ENCODE data around the gene GJA9. TPM values are rescaled to one million over a fixed set of nuclear protein-coding genes. Genes with fewer than 3 reads are reported as not detected.
"Not testable (repeated sequence)": the region's sequence is repeated elsewhere in the genome, so short reads cannot be mapped to it uniquely, and the experiment has no call there.

GJA9 gene
- total RNA-seq, 1 experiment from 2014 or later: not detected

DNA sequence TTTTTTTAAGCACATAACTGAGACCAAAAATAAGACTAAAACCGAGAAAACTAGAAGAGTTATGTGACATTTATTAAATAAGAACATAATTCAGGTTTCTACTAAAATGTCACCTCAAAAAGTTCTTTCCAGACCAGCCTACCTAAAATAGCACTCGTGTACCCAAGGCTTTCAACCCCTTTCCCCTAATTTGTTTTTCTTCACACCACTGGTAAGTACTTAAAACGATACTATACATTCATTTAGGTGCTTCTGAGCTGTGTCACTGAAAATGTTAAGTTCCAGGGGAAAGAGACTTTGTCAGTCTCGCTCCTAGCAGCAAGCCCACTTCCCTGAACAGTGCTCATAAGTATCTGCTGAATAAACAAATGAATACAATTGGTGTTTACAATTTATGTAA, 28.6 kb downstream of the GJA9 start:
- Histone ChIP-seq H3K4me3 (ENCODE audit: low read length) (no peak overlapping the region), H3K27me3 (ENCODE audit: low read length) (no peaks in the 10 kb centered on the region), H3K27ac (ENCODE audit: low read length) (no peak overlapping the region), H3K4me2 (ENCODE audit: low read length) (no peak overlapping the region), H3K36me3 (ENCODE audit: low read depth, low read length) (peaks cover 26% of the 10 kb centered on the region), H3K79me2 (ENCODE audit: low read length) (peaks cover 8% of the 10 kb centered on the region), H4K20me1 (ENCODE audit: low read length) (peaks cover 4% of the 10 kb centered on the region; the same call in 1 of the 2 replicates), H3K9me3 (ENCODE audit: low read length) (no peaks in the 10 kb centered on the region), H3K9ac (ENCODE audit: low read length) (no peak overlapping the region), H2AFZ (ENCODE audit: low read length) (no peak overlapping the region), H3F3A (ENCODE audit: low read length, unreplicated experiment) (no peaks in the 10 kb centered on the region), H3K9me2 (replicated peaks; ENCODE audit: low read length) (no peaks in the 10 kb centered on the region), H3K4me1 (ENCODE audit: insufficient read depth, low read length) (peaks cover 2% of the 10 kb centered on the region)
- intact Hi-C loops (cut with micrococcal nuclease): no loop called here
- TF ChIP-seq EZH2phosphoT487 (IDR thresholded peaks at IDR 0.05; ENCODE audit: borderline replicate concordance, low read length) (no peak), EZH2 (IDR thresholded peaks at IDR 0.05; ENCODE audit: low read length, unreplicated experiment) (no peak)
- TF ChIP-seq, protein P1, sequence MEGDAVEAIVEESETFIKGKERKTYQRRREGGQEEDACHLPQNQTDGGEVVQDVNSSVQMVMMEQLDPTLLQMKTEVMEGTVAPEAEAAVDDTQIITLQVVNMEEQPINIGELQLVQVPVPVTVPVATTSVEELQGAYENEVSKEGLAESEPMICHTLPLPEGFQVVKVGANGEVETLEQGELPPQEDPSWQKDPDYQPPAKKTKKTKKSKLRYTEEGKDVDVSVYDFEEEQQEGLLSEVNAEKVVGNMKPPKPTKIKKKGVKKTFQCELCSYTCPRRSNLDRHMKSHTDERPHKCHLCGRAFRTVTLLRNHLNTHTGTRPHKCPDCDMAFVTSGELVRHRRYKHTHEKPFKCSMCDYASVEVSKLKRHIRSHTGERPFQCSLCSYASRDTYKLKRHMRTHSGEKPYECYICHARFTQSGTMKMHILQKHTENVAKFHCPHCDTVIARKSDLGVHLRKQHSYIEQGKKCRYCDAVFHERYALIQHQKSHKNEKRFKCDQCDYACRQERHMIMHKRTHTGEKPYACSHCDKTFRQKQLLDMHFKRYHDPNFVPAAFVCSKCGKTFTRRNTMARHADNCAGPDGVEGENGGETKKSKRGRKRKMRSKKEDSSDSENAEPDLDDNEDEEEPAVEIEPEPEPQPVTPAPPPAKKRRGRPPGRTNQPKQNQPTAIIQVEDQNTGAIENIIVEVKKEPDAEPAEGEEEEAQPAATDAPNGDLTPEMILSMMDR (conservative IDR thresholded peaks at IDR 0.05; ENCODE audit: low read depth, low read length): no peak
- no TSS peak for BruUV-seq (replicated peaks)
- POLR2A ChIA-PET (ENCODE audit: unreplicated experiment): no interaction called here
- CTCF ChIA-PET: no interaction called here
- no peak for DNase-seq
- no peak for ATAC-seq

DNA sequence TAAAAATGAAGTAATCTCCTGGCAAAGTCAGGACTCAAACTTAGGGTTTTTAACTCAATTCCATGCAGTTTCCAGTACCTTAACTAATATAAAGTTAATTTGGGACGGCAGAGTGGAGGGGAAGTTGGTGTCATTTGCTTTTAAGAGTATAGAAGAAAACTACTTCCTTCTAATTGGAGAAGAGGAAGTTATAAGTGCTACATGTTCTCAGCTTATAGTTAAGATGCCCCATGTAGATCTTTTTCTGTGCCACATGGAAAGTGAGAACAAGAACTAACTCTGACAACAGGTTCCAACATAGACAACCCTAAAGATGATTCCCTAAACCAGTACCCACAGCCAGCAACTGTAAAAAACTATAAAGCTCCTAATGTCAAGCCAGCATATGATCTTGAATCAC, 33.3 kb downstream of the GJA9 start:
- Histone ChIP-seq H3K36me3 (ENCODE audit: low read depth, low read length) (peaks cover 23% of the 10 kb centered on the region), H4K20me1 (ENCODE audit: low read length) (no peaks in the 10 kb centered on the region), H3K4me2 (ENCODE audit: low read length) (no peak overlapping the region), H3K27ac (ENCODE audit: low read length) (no peak overlapping the region), H3K79me2 (ENCODE audit: low read length) (no peaks in the 10 kb centered on the region), H3K9me3 (ENCODE audit: low read length) (no peaks in the 10 kb centered on the region), H3F3A (ENCODE audit: low read length, unreplicated experiment) (no peaks in the 10 kb centered on the region), H3K4me1 (ENCODE audit: insufficient read depth, low read length) (no peaks in the 10 kb centered on the region), H3K4me3 (ENCODE audit: low read length) (no peak overlapping the region), H3K9me2 (replicated peaks; ENCODE audit: low read length) (no peaks in the 10 kb centered on the region), H3K27me3 (ENCODE audit: low read length) (no peaks in the 10 kb centered on the region), H2AFZ (ENCODE audit: low read length) (no peak overlapping the region), H3K9ac (ENCODE audit: low read length) (no peak overlapping the region)
- CTCF ChIA-PET: no interaction called here
- TF ChIP-seq, protein P1 (conservative IDR thresholded peaks at IDR 0.05; ENCODE audit: low read depth, low read length): no peak
- no peak for TF ChIP-seq EZH2phosphoT487 (IDR thresholded peaks at IDR 0.05; ENCODE audit: borderline replicate concordance, low read length)
- no peak for TF ChIP-seq EZH2 (IDR thresholded peaks at IDR 0.05; ENCODE audit: low read length, unreplicated experiment)
- intact Hi-C loops (cut with micrococcal nuclease): no loop called here
- no peak for ATAC-seq
- no peak for DNase-seq
- POLR2A ChIA-PET (ENCODE audit: unreplicated experiment): no interaction called here
- no TSS peak for BruUV-seq (replicated peaks)

DNA sequence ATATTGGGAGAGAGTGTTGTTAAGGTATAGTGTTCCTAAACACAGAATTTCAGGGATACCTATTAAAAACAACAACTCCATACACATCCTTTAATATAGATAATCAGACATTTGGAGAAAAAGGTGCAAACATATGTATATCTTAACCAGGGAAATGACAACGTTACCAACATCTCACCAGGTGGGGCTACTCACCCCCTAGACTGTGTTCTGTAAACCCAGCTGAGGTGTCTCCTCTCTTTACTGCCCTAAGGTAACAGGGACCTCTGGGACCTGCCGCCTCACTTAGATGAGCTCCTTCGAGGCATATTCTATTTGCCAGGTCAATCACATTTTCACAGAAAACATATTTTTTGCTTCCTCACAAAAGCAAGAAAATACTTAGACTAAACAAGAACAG, 35.2 kb downstream of the GJA9 start:
- intact Hi-C loops (cut with micrococcal nuclease): no loop called here
- BruUV-seq (replicated peaks): no TSS peak
- H3K9me3 ChIP-seq (ENCODE audit: low read length): no peaks in the 10 kb centered on the region
- no peak overlapping the region for H3K4me2 ChIP-seq (ENCODE audit: low read length)
- no peaks in the 10 kb centered on the region for H3K27me3 ChIP-seq (ENCODE audit: low read length)
- H3F3A ChIP-seq (ENCODE audit: low read length, unreplicated experiment): no peaks in the 10 kb centered on the region
- H3K79me2 ChIP-seq (ENCODE audit: low read length): no peaks in the 10 kb centered on the region
- H3K4me3 ChIP-seq (ENCODE audit: low read length): no peak overlapping the region
- H3K27ac ChIP-seq (ENCODE audit: low read length): no peak overlapping the region
- no peak for TF ChIP-seq EZH2 (IDR thresholded peaks at IDR 0.05; ENCODE audit: low read length, unreplicated experiment)
- TF ChIP-seq EZH2phosphoT487 (IDR thresholded peaks at IDR 0.05; ENCODE audit: borderline replicate concordance, low read length): no peak
- TF ChIP-seq, protein P1 (conservative IDR thresholded peaks at IDR 0.05; ENCODE audit: low read depth, low read length): no peak; the same call in 1 of the 2 replicates
- no peaks in the 10 kb centered on the region for H4K20me1 ChIP-seq (ENCODE audit: low read length)
- peaks cover 12% of the 10 kb centered on the region; the same call in 1 of the 2 replicates for H3K36me3 ChIP-seq (ENCODE audit: low read depth, low read length)
- ChIA-PET POLR2A (ENCODE audit: unreplicated experiment) (interaction anchor here (0.7 kb wide), 1 partner anchor 21 kb away, joined by 6 read pairs; no protein-coding TSS in a partner anchor), CTCF (no interaction called here)
- H3K9me2 ChIP-seq (replicated peaks; ENCODE audit: low read length): no peaks in the 10 kb centered on the region
- H3K4me1 ChIP-seq (ENCODE audit: insufficient read depth, low read length): no peaks in the 10 kb centered on the region
- ATAC-seq: no peak
- DNase-seq: no peak
- H3K9ac ChIP-seq (ENCODE audit: low read length): no peak overlapping the region
- H2AFZ ChIP-seq (ENCODE audit: low read length): no peak overlapping the region

DNA sequence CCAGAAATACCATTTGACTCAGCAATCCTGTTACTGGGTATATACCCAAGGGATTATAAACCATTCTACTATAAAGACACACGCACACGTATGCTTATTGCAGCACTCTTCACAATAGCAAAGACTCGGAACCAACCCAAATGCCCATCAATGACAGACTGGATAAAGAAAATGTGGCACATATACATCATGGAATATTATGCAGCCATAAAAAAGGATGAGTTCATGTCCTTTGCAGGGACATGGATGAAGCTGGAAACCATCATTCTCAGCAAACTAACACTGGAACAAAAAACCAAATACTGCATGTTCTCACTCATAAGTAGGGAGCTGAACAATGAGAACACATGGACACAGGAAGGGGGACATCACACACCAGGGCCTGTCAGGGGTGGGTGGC, 36.3 kb downstream of the GJA9 start:
- H3K4me1 ChIP-seq (ENCODE audit: insufficient read depth, low read length); H3K4me2 ChIP-seq (ENCODE audit: low read length); CTCF ChIA-PET; H3K9me2 ChIP-seq (replicated peaks; ENCODE audit: low read length); H3K79me2 ChIP-seq (ENCODE audit: low read length); H4K20me1 ChIP-seq (ENCODE audit: low read length); H3K9ac ChIP-seq (ENCODE audit: low read length); H3F3A ChIP-seq (ENCODE audit: low read length, unreplicated experiment); ATAC-seq; BruUV-seq (replicated peaks); DNase-seq; H3K36me3 ChIP-seq (ENCODE audit: low read depth, low read length); intact Hi-C loops (cut with micrococcal nuclease); H3K4me3 ChIP-seq (ENCODE audit: low read length); H2AFZ ChIP-seq (ENCODE audit: low read length); H3K9me3 ChIP-seq (ENCODE audit: low read length); POLR2A ChIA-PET (ENCODE audit: unreplicated experiment); H3K27me3 ChIP-seq (ENCODE audit: low read length); H3K27ac ChIP-seq (ENCODE audit: low read length): not testable (repeated sequence)
